Ovary (tissue), 3 donors: ENCODE results near the gene CBX4.

Experiments used
- CTCF ChIP-seq, 3 donors: fragments of 450-650 bp in 2 of 3; fragments of 200-600 bp in 1 of 3; IDR thresholded peaks; one replicate each; pipeline versions ENCODE4 v1.5.1 to v1.8.0; 2016 to 2022; ENCODE audit warnings: antibody characterized with exemption in 3 of 3, mild to moderate bottlenecking in 1 of 3
- EP300 ChIP-seq: sonication (generic); formaldehyde crosslinking; IDR thresholded peaks from one replicate; pipeline ENCODE4 v1.6.1; 2017; ENCODE audit warnings: antibody characterized with exemption
- POLR2A ChIP-seq: fragments of 450-650 bp; IDR thresholded peaks from one replicate; pipeline ENCODE4 v1.6.1; 2017; ENCODE audit warnings: antibody characterized with exemption, mild to moderate bottlenecking, moderate library complexity
- donor health status: DM: no; HTN: no; CAD: no.

GRCh38 chr17:79857095-79857494 lies 17.9 kb upstream of the CBX4 start:
- TF ChIP-seq CTCF (IDR thresholded peaks at IDR 0.05) = no peak
- no peak for TF ChIP-seq EP300
- TF ChIP-seq POLR2A = no peak
